SIG-M5 treated with dmso at 0.1 percent for 504 hours (cell line): Measurements from ENCODE around the gene CDSN.
"Not testable (repeated sequence)": the region's sequence is repeated elsewhere in the genome, so short reads cannot be mapped to it uniquely, and the experiment has no call there.

Source experiments
- DNase-seq: peaks from one replicate; lab custom pipeline; 2025; ENCODE audit not compliant: unreplicated experiment; lab: John Stamatoyannopoulos, UW

CDSN gene, protein sequence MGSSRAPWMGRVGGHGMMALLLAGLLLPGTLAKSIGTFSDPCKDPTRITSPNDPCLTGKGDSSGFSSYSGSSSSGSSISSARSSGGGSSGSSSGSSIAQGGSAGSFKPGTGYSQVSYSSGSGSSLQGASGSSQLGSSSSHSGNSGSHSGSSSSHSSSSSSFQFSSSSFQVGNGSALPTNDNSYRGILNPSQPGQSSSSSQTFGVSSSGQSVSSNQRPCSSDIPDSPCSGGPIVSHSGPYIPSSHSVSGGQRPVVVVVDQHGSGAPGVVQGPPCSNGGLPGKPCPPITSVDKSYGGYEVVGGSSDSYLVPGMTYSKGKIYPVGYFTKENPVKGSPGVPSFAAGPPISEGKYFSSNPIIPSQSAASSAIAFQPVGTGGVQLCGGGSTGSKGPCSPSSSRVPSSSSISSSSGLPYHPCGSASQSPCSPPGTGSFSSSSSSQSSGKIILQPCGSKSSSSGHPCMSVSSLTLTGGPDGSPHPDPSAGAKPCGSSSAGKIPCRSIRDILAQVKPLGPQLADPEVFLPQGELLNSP

DNA sequence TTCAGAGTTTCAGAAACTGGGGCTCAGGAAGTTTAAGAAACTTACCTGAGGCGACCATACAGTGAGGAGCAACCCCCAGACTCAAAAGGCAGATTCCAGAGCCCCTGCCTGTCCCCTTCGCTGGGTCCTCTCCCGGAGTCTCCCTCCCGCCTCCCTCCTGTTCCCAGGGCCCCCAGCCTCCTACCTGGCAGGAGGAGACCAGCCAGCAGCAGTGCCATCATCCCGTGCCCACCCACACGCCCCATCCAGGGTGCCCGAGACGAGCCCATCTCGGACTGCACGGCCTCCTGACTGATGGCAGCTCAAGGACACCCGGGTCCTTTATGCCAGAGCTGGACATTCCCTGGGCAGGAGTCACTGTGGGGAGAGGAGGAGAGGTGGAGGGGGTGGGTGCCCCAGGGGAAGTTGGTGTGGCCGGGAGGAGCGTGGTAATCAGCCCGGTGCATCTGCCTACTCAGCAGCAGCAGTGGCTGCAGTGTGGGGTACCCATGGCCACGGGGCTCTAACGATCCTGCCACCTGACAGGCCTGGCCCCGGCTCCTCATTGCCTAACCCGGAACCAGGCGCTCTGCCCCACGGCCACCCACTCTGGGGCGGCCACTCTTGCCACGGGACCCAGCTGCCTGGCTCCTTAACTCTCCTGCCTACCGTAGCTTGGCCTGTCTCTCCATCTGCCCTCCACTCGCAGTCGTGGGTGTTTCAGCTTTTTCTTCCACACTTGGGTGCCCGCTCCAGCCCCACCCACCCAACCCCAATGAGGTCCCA, at the start of gene CDSN:
Gene CDSN (minus strand): TSS at position 296 of the 765 bp plus-strand sequence. CDS start 27 bp downstream, at position 269.
- no peak for DNase-seq

DNA sequence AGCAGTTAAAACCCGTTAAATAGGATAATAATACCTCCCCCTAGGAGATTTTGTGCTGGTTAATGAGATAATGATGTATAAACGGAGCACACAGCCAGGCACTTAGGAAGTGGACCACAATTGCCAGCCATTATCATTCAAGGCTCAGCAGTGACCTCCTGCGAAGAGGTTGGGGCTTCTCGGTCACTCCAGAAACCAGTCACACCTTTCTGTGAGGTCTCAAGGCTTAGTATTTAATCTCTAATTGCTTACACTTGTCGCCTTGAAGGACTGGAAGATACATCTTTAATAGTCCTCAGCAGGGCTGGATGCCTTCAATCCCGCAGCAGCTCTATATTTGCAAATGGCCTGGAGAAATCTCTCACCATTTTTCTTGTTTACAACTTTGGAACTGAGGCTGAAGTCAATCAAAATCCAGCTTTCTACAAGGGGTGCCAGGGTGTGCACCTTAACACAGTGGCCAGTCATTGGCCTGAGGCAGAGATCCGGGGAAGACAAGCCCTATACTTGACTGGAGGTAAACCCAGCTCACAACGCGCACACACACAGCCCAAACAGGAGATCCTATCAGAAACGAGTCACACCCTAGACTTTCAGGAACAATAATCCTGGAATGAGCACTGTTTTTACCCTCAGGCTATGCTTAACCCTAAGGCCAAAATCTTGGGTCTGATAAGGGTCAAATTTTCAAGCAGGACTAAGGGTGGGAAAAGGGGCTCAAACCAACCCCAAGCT, 49.0 kb upstream of the CDSN start:
- peak; percentile 36 for DNase-seq

DNA sequence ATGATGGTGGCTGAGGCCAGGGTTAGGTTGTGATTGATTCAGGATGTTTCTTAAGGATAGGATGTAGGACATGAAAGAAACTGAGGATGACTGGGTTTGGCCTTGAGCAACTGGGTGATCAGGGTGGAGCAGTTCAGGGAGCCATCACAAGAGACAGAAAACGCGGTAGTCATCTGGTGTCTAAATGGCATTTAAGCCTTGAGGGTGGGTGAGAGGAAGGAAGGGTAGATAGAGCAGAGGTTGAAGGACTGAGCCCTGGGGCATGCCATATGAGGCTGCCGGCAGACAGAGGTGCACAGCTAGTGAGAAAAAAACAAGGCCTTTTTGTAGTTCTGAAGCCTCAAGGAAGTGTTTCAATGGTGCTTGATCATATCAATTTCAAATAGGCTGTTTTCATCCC, 48.4 kb upstream of the CDSN start:
- no peak for DNase-seq

DNA sequence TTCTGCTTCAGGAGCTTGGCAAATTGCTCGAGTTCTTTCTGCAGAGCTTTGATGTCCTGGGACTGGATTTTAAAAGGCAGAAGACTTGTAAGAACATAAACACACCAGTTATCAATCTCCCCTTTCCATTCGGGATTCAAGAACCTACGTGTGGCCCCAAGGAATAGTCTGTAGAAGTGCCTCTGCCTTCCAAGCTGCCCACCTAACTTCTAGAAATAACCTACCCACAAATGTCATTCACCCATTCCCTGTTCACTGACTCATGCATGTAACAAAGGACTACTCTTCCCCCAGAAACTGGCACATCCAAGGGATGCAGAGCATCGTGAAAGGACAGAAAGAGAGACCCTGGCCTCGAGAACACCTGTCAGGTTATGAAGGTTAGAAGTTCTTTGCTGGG, 45.7 kb upstream of the CDSN start:
- no peak for DNase-seq

DNA sequence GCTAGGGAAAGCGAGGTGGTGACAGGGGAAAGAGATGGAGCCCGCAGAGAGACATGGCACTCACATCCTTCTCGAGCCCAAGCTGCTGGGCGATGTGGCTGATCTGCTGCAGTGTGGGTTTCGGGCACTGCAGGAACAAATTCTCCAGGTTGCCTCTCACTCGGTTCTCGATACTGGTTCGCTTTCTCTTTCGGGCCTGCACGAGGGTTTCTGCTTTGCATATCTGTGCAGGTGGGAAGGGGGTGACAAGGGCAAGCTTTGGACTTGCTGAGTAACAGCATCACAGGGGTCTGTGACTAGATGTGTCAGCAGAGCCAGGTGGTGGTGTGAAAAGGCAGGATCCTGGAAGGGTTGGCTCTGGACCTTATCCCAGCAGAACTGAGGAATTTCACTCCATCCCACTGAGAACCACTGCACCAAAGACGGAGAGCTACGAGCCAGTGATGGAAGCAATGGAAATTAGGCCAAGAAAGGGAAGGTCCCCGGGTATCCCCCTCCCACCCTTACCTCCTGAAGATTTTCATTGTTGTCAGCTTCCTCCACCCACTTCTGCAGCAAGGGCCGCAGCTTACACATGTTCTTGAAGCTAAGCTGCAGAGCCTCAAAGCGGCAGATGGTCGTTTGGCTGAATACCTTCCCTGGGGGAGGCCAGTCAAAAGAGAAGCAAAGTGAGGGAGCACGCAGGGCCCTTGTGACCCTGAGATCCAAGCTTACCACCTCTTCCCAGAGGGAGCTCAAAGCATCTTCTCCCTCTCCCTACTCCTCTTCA, 45.0 kb upstream of the CDSN start:
- DNase-seq: not testable (repeated sequence)

DNA sequence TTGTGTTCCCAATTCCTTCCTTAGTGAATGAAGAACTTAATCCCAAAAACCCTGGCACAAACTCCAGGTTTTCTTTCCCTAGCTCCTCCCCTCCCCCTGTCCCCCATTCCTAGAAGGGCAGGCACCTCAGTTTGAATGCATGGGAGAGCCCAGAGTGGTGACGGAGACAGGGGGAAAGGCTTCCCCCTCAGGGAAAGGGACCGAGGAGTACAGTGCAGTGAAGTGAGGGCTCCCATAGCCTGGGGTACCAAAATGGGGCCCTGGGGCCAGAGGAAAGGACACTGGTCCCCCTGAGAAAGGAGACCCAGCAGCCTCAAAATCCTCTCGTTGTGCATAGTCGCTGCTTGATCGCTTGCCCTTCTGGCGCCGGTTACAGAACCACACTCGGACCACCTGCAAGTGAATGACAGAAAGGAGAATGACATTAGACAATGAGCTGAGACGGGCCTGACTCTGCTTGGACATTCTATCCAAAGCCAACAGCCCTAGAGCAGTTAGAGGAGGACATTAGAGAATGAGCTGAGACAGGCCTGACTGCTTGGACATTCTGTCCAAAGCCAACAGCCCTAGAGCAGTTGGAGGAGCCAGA, 44.3 kb upstream of the CDSN start:
- not testable (repeated sequence) for DNase-seq

DNA sequence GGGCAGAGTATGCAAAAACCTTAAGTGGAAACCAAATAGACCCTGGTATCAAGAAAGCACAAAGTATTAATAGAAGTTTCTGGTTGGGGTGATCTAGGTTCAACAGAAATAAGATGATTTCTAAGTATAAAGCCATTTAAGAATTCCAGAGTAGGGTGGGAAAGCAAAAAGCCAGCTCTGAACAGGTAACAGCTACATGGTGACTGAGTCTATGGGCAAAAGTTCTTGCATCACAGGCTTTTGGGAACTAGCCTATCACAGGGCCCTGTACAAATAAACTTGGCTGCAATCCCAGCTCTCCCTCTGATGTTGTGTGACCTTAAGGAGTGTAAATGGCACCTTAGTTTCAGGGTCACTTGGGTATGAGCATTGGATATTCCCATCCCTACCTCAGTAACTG, 43.7 kb upstream of the CDSN start:
- no peak for DNase-seq

DNA sequence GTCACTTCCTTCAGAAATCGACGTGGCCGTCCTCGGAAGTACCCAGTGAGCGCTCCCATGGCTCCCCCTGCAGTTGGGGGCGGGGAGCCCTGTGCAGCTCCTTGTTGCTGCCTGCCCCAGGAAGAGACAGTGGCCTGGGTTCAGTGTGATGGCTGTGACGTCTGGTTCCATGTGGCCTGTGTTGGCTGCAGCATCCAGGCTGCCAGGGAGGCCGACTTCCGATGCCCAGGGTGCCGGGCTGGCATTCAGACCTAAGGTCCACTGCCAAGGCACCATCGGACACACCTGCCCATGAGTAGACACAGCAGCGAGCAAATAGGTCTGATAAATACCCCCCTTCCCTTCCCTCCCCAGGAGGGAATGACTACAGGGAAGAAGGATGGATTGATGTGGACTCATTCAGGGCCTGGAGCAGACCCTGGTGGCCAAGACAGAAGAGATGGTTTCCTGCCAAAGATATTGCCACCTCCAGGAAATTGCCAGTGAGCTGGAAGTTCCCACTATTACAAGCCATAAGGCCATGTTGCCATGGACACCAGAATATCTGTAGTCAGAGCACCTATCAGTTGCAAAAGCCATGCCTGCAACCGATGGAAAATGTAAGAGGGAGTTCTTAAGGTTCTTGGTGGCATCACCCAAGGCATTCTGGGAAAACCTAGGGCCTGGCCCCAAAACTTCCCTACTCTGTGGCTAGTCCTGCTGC, 42.4 kb upstream of the CDSN start:
- no peak for DNase-seq

DNA sequence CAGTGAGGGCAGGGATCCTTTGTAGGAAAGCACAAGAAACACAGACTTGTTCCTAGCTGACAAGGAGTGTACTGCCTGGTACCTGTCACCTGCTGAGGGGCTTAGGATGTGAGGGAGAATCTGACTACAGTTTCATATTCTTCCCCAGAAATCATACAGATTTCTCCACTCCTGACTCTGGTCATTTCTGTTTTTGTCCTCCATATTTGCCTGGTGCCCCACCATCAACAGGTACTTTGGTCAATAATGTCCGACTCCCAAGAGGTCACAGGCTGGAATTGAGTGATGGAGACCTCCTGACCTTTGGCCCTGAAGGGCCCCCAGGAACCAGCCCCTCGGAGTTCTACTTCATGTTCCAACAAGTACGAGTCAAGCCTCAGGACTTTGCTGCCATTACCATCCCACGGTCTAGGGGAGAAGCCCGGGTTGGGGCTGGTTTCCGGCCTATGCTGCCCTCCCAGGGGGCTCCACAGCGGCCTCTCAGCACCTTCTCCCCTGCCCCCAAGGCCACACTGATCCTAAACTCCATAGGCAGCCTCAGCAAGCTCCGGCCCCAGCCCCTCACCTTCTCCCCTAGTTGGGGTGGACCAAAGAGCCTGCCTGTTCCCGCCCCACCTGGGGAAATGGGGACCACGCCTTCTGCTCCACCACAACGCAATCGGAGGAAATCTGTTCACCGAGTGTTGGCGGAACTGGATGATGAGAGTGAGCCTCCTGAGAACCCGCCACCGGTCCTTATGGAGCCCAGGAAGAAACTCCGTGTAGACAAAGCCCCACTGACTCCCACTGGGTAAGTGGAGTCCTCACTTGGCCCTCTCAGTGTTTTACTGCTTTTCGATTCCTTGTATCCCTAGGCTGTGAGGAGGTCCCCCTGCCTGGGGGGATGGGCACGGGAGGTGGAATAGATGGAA, 41.2 kb upstream of the CDSN start:
- DNase-seq: no peak

DNA sequence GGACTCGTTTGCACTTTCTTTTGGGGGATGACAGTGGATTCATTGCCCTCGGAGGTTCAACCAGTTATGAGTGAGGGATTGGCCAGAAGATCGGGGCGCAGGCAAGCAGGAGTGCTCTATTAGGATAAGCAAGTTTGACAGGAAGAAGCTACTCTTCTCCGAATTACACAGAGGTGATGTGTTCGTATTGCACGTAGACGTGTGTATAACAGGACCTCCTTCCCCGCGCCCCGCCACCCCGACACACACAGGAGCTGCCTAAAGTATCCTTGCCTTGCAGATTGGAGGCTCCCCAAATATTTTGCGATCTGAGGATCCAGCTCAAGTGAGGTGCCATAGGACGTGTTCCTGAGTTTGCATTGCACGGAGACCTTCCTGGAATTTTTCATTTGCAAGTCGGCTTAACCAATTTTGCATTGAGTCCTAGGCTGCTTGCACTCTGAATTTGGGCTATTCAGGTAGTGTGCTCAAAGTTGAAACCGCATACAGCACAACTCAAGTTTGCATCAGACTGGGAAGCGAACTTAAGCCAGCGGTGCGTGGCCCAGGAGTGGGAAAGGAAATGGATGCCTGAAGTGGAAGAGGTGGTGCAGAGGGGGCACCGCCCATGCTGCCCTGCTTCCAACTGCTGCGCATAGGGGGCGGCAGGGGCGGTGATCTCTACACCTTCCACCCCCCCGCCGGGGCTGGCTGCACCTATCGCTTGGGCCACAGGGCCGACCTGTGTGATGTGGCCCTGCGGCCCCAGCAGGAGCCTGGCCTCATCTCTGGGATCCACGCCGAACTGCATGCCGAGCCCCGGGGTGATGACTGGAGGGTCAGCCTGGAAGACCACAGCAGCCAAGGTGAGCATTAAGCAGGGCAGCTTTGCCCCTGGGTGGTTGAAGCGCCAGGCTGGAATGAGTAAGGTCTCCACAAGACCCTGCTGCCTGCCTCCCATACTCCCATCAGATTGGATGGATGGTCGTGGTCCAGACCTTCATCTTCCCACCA, 38.9 kb upstream of the CDSN start:
- peak; percentile 45 for DNase-seq

DNA sequence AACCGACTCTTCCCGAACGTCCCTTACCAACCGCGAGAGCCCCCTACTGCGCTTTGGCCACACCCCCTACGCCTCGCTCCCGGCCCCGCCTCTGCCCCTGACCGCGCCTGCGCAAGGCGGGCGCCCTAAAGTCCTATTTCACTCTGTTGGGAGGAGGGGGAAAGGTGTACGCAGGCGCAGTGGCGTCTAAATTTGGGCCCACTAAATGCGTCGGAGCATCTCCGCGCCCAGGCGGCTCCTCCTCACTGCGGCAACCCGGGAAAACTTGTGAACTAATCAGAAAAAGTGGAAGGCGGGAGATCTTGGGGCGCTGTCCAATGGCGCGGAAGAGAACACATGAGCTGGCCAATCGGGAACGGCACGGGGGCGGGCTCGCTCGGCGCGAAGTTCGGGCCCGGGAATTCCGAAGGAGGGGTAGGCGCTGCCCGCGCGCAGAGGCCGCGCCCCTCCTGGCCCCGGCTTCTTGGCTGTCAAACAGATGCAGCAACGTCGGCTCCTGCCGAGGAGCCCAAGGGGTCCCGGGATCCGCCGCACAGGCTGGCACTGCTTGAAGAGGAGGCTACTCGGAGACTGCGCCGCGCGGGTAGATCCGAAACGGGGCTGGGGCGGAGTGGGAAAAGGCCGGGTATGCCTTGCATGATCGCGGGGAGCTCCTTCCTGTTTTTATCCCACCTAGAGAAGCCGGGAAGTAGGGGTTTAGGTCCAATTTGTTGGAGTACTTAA, 38.1 kb upstream of the CDSN start, which contains the start of gene TCF19:
Gene TCF19 (plus strand): TSS at position 450 of the 723 bp plus-strand sequence. CDS start 881 bp downstream, outside the sequence.
- peak; percentile 98 for DNase-seq

DNA sequence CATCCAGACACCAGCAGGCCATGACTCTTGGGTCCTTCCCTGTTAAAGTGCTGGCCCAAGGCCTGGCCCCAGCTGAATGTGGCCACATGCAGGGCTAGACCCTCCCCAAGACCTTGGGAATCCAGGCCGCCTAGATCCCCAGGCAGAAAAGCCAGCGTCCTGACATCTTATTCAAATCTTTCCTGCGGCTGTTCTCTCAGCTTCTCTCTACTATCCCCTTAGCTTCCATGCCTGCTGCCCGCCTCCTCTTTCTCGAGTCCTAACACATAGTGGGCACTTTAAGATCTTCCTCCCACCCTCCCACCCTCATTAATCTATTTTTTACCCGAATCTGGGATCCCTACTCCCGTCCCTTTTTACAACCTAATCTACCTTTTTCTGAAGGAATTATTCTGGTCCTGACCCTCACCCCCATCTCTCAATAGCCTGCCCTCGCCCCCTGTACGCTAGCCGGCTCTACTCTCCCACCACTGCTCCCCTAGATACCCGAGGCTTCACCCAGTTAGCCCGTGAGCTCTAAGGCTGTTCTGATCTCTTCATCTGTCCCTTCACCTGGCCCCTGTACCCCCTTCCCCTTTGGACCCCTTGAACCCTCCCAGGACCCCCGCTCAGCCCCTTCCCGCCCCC, 37.4 kb upstream of the CDSN start, which contains the start of gene CCHCR1:
Gene CCHCR1 (minus strand): TSS at position 290 of the 627 bp plus-strand sequence. CDS start 202 bp downstream, at position 88.
- no peak for DNase-seq

DNA sequence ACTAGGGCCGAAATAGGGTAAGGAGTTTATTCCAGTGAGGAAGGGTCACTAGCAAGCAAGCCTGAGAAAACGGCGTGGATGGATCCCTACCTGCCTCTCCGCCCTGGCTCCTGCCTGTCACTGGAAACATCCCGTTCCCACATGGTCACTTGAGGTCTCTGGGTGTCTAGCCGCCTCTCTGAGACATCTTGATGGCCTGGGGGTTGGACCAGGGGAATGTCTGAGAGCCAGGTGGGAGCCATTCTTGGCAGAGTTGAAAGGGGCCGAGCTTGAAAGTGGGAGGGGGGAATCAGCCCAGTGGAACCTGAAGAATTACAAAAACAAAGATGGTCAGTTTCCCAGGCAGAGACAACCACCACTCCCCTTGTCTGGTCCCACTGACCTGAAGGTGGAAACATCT, 36.4 kb upstream of the CDSN start:
- DNase-seq: no peak

DNA sequence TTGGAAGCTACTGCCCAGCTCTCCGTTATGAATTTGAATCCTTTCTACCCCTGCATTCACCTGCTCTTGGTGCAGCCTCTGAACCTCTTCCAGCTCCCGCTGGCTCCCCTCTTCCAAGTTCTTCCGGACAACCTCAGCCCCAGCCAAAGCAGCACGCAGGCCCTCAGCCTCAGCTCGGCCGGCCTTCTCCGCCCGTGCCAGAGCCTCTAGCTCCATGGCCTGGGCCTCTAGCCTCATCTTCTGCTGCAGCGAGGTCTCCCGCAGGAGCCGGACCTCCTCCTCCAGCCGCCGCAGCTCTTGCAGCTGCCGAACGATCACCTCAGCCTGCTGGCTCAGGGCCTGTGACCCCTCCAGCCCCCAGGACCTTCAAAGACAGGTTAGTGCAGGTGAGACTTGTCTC, 34.2 kb upstream of the CDSN start:
- DNase-seq: no peak

DNA sequence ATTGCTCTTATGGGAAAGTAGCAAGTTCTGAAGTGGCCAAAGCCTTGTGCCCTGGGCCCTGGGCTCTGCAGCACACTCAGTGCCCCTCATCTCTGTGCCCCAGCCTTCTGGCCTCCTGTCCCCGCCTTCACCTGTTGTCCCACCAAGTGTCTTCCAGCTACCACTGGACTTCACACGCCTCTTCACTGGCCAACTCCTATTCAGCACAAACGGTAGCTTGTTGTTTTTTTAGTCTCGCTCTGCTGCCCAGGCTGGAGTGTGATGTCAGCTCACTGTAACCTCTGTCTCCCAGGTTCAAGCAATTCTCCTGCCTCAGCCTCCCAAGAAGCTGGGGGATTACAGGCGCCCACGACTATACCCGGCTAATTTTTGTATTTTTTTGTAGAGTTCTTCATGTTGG, 32.5 kb upstream of the CDSN start:
- DNase-seq: no peak

DNA sequence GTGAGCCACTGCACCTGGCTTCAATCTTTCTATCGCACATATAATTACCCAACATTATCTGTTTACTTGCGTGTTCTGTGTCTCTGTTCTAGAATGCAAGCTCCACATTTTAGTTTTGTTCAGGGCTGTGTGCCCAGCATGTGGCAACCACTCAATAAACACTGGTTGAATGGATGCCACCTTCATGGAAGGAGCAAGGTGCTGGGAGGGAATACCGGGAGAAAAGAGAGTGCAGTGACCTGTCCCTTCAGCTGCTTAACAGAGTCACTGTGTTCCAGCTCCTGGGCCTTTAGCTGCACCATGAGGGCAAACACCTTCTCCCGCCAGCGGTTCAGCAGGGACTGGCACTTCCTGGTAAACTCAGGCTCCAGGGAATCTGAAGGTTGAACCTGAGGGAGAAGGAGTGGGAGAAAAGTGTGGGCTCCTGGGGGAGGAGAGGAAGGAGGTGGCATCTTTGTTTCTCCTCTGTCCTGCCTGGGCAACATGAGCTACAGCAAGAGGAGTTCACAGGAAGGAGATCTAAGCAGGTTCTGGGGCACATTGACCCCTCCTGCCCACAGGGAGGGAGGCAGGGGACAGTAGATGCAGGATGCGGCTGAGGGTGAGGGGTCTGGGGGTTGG, 29.7 kb upstream of the CDSN start:
- no peak for DNase-seq
